ENCODE data around the gene LAMB2.

LAMB2 gene

GRCh38 chr3:49122886-49123545 lies 9.8 kb downstream of the LAMB2 start:
- no peak for DNase-seq (ENCODE audit: low read depth)
- no peak overlapping the region for H3K4me3 ChIP-seq (ENCODE audit: control insufficient read depth, low read depth, low read length)
- no peak for TF ChIP-seq CTCF (IDR thresholded peaks at IDR 0.05; ENCODE audit: control insufficient read depth, insufficient read depth, low read depth, low read length, missing control alignments)

- TF ChIP-seq CTCF (IDR thresholded peaks at IDR 0.05; ENCODE audit: control insufficient read depth, insufficient read depth, low read depth, low read length, missing control alignments): no peak
- no peak for DNase-seq (ENCODE audit: low read depth)
- H3K4me3 ChIP-seq (ENCODE audit: control insufficient read depth, low read depth, low read length): no peak overlapping the region
These were observed 10.4 kb downstream of the LAMB2 start for GRCh38 chr3:49122451-49122850.

- no peak overlapping the region for H3K4me3 ChIP-seq (ENCODE audit: control insufficient read depth, low read depth, low read length)
- no peak for DNase-seq (ENCODE audit: low read depth)
- TF ChIP-seq CTCF (IDR thresholded peaks at IDR 0.05; ENCODE audit: control insufficient read depth, insufficient read depth, low read depth, low read length, missing control alignments): no peak
These were observed 10.8 kb downstream of the LAMB2 start for GRCh38 chr3:49122022-49122421.

GRCh38 chr3:49121132-49121736 lies 11.6 kb downstream of the LAMB2 start:
- TF ChIP-seq CTCF (IDR thresholded peaks at IDR 0.05; ENCODE audit: control insufficient read depth, insufficient read depth, low read depth, low read length, missing control alignments): no peak
- DNase-seq (ENCODE audit: low read depth): no peak
- H3K4me3 ChIP-seq (ENCODE audit: control insufficient read depth, low read depth, low read length): no peak overlapping the region; the same call in 1 of the 2 replicates

GRCh38 chr3:49120438-49121131 lies 12.3 kb downstream of the LAMB2 start, which contains the start of gene USP19:
Gene USP19 (minus strand): TSS chr3:49120823. CDS start chr3:49119145, 1,678 bp downstream.
- DNase-seq (ENCODE audit: low read depth): peak; percentile 57
- no peak for TF ChIP-seq CTCF (IDR thresholded peaks at IDR 0.05; ENCODE audit: control insufficient read depth, insufficient read depth, low read depth, low read length, missing control alignments)
- H3K4me3 ChIP-seq (ENCODE audit: control insufficient read depth, low read depth, low read length): peak within 1 kb of the TSS; percentile 71

- H3K4me3 ChIP-seq (ENCODE audit: control insufficient read depth, low read depth, low read length): peak overlapping the region; percentile 71
- no peak for DNase-seq (ENCODE audit: low read depth)
- no peak for TF ChIP-seq CTCF (IDR thresholded peaks at IDR 0.05; ENCODE audit: control insufficient read depth, insufficient read depth, low read depth, low read length, missing control alignments)
These were observed 12.8 kb downstream of the LAMB2 start for GRCh38 chr3:49120096-49120437.
